Breast epithelium (tissue), 4 donors: ENCODE results near the gene HIPK2. TPM values are rescaled to one million over a fixed set of nuclear protein-coding genes. Genes with fewer than 3 reads are reported as not detected.

Experiments
- DNase-seq, 2 donors: peaks; one replicate each; pipeline ENCODE4 v3.0.0-alpha.2; 2019; ENCODE audit warnings: low spot score in 2 of 2
- H3K27ac ChIP-seq, 2 donors: fragments of 200-600 bp; sonication (generic) in 1 of 2; one replicate each; pipeline ENCODE4 v1.5.1; 2016 to 2019; ENCODE audit warnings: mild to moderate bottlenecking in 1 of 2
- H3K27me3 ChIP-seq, 2 donors: fragments of 200-600 bp; sonication (generic) in 1 of 2; one replicate each; pipeline versions ENCODE4 v1.5.1 to v1.6.0; 2017 to 2019; ENCODE audit warnings: control low read depth in 1 of 2, mild to moderate bottlenecking in 1 of 2
- H3K36me3 ChIP-seq: fragments of 200-600 bp; one replicate; pipeline ENCODE4 v1.5.1; 2019
- H3K4me1 ChIP-seq, 2 donors: fragments of 200-600 bp; sonication (generic); one replicate each; pipeline ENCODE4 v1.5.1; 2016 to 2019; ENCODE audit warnings: control low read depth in 1 of 2
- H3K4me3 ChIP-seq, 3 donors: fragments of 200-600 bp; sonication (generic); 1 replicate in 2 of 3; 2 replicates in 1 of 3; pipeline ENCODE4 v1.5.1; 2016 to 2019; ENCODE audit warnings: mild to moderate bottlenecking in 3 of 3, moderate library complexity in 2 of 3
- H3K9me3 ChIP-seq, 2 donors: fragments of 200-600 bp; sonication (generic) in 1 of 2; one replicate each; pipeline ENCODE4 v1.5.1; 2016 to 2019; ENCODE audit warnings: control low read depth in 1 of 2
- POLR2A ChIP-seq: fragments of 450-650 bp; IDR thresholded peaks from one replicate; pipeline ENCODE4 v1.6.1; 2016; ENCODE audit warnings: antibody characterized with exemption, mild to moderate bottlenecking, moderate library complexity
- POLR2AphosphoS5 ChIP-seq, 3 donors: sonication (generic); formaldehyde crosslinking; IDR thresholded peaks; one replicate each; pipeline ENCODE4 v1.6.1; 2017; ENCODE audit warnings: antibody characterized with exemption in 3 of 3
- intact Hi-C: fragments of 100-400 bp; cut with DNase I; formaldehyde crosslinking; loops from one replicate; pipeline ENCODE4 v1.15.1; 2023; ENCODE audit warnings: low total_unique reads
- total RNA-seq, 3 donors: library from RNA; depleted of rRNA; stranded (reverse); fragments of >200 nt; gene quantifications; one replicate each; pipeline ENCODE4 v1.1.0, GENCODE V29; 2016
- TF ChIP-seq, protein P1 (sequence below), 3 donors: fragments of 450-650 bp; IDR thresholded peaks; one replicate each; pipeline ENCODE4 v1.5.1; 2016 to 2017; ENCODE audit warnings: antibody characterized with exemption in 3 of 3, mild to moderate bottlenecking in 3 of 3, moderate library complexity in 3 of 3

Gene HIPK2
- total RNA-seq, 3 donors from 2014 or later = 26.4 to 31.8 (median 31.1) TPM

DNA sequence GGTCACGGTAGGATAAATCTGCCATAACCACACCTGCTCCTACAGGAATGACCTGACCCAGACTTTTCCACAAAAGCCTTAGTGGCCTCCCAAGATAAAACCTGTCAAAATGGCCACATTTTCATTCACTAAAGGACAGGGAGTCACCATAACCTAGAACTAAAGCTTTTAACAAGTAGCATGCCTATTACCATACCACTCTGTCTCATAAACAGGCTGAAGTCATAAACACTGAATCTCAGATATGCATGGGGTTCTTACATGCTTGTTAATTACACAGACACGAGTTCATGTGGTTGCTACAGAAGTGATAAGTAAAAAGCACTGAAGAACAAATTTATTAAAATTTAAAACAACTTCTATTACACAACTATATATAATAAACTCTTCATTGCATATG lies 56.0 kb downstream of the HIPK2 start:
- Histone ChIP-seq H3K9me3 (no peaks in the 10 kb centered on the region), H3K36me3 (no peaks in the 10 kb centered on the region), H3K27ac (peak overlapping the region in 1 of 2 donors; percentile 53), H3K4me3 (no peak overlapping the region), H3K4me1 (no peaks in the 10 kb centered on the region), H3K27me3 (no peaks in the 10 kb centered on the region)
- no peak for DNase-seq
- TF ChIP-seq POLR2AphosphoS5 (IDR thresholded peaks at IDR 0.05) = no peak
- TF ChIP-seq, protein P1, sequence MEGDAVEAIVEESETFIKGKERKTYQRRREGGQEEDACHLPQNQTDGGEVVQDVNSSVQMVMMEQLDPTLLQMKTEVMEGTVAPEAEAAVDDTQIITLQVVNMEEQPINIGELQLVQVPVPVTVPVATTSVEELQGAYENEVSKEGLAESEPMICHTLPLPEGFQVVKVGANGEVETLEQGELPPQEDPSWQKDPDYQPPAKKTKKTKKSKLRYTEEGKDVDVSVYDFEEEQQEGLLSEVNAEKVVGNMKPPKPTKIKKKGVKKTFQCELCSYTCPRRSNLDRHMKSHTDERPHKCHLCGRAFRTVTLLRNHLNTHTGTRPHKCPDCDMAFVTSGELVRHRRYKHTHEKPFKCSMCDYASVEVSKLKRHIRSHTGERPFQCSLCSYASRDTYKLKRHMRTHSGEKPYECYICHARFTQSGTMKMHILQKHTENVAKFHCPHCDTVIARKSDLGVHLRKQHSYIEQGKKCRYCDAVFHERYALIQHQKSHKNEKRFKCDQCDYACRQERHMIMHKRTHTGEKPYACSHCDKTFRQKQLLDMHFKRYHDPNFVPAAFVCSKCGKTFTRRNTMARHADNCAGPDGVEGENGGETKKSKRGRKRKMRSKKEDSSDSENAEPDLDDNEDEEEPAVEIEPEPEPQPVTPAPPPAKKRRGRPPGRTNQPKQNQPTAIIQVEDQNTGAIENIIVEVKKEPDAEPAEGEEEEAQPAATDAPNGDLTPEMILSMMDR (IDR thresholded peaks at IDR 0.05) = no peak
- no peak for TF ChIP-seq POLR2A
- intact Hi-C loops = no loop called here

DNA sequence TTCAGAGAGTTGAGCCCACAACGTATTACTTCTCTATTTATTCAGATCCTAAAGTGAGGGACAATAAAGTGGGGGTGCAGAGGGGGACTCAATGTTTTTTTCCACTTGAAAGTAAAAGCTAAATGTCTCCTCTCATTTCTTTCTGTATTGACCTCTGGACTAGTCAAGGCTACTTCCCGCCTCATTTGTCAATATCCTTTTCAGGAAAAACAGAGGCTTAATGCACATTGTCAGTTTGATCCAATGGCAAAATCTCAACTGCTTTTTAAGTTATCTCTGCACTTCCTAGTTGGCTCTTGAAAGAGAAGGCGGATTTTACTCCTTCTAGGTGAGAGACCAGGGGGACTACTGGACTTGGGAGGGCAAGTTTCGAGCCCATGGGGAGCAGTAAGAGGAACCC lies 56.4 kb downstream of the HIPK2 start:
- Histone ChIP-seq H3K9me3 (no peaks in the 10 kb centered on the region), H3K4me3 (no peak overlapping the region), H3K27ac (peak overlapping the region in 1 of 2 donors; percentile 53), H3K27me3 (no peaks in the 10 kb centered on the region), H3K36me3 (no peaks in the 10 kb centered on the region), H3K4me1 (no peaks in the 10 kb centered on the region)
- no peak for DNase-seq
- no peak for TF ChIP-seq POLR2AphosphoS5 (IDR thresholded peaks at IDR 0.05)
- intact Hi-C loops = no loop called here

DNA sequence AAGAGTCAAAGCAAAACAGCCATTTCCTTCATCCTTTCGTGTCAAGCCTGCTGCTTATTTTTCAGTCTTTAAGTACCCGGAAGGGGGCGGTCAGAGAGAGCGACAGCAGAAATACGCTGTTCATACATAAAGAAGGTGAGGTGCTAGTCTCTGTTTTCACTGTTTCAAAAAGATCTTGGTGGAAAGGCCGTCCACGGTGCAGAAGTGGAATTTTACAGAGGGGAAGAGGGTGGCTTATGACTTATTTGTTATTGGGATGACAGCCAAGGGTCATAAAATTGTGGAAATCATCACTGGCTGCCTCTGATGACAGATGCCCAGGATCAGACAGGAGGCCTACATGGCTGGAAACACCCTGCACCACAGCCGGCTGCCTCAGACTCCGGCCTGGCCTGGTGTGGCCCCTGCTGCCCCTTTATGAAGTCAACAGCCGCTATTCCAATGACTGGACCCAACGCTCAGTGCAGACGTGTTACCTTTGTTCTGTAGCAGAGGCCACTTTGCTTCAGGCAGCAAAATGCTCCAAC lies 57.0 kb downstream of the HIPK2 start:
- no peaks in the 10 kb centered on the region for H3K27me3 ChIP-seq
- TF ChIP-seq POLR2A (no peak), POLR2AphosphoS5 (IDR thresholded peaks at IDR 0.05) (no peak)
- TF ChIP-seq, protein P1 (IDR thresholded peaks at IDR 0.05) = no peak
- H3K4me1 ChIP-seq = no peaks in the 10 kb centered on the region
- intact Hi-C loops = no loop called here
- no peak overlapping the region for H3K27ac ChIP-seq
- no peak for DNase-seq
- H3K4me3 ChIP-seq = no peak overlapping the region
- H3K36me3 ChIP-seq = no peaks in the 10 kb centered on the region
- no peaks in the 10 kb centered on the region for H3K9me3 ChIP-seq

DNA sequence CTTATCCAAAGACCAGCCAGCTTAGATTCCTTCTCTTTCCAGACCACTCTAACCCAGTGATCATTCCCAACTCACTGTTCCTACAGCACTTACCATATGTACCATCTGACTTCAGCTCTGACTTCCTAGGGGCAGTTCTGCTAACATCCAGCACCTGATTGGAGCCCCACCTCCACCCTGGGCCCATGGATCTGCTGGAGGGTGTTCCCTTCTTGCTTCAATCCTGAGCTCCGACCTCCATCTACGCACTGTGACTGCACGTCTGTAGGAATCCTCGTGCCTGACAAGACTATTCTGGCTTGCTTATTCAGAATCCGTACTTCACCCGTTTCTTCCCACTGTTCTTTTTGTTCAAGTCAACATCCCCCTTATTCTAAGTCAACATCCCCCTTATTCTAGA lies 57.6 kb downstream of the HIPK2 start:
- Histone ChIP-seq H3K9me3 (no peaks in the 10 kb centered on the region), H3K4me3 (no peak overlapping the region), H3K27me3 (no peaks in the 10 kb centered on the region), H3K27ac (no peak overlapping the region), H3K4me1 (no peaks in the 10 kb centered on the region), H3K36me3 (no peaks in the 10 kb centered on the region)
- intact Hi-C loops = no loop called here
- TF ChIP-seq POLR2AphosphoS5 (IDR thresholded peaks at IDR 0.05) (no peak), POLR2A (no peak)
- TF ChIP-seq, protein P1 (IDR thresholded peaks at IDR 0.05) = no peak
- no peak for DNase-seq

DNA sequence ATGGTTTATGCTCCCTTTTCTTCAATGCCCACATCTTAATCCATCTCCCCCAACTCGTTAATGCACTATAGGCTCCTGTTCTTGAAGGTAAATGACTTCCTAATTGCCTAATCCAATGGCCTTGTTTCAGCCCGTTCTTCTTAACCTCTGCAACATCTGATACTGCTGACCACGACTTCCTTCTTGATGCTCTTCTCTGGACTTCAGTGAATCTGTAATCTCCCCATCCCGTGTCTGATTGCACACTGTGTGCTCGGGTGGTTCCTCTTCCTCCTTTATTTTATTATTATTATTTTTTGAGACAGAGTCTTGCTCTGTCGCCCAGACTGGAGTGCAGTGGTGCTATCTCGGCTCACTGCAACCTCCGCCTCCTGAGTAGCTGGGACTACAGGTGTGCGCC lies 58.9 kb downstream of the HIPK2 start:
- H3K4me3 ChIP-seq = no peak overlapping the region
- no peaks in the 10 kb centered on the region for H3K27me3 ChIP-seq
- no peaks in the 10 kb centered on the region for H3K9me3 ChIP-seq
- no peak for DNase-seq
- H3K27ac ChIP-seq = no peak overlapping the region
- intact Hi-C loops = no loop called here
- TF ChIP-seq POLR2A (no peak), POLR2AphosphoS5 (IDR thresholded peaks at IDR 0.05) (no peak)
- TF ChIP-seq, protein P1 (IDR thresholded peaks at IDR 0.05) = no peak
- no peaks in the 10 kb centered on the region for H3K4me1 ChIP-seq
- H3K36me3 ChIP-seq = no peaks in the 10 kb centered on the region

DNA sequence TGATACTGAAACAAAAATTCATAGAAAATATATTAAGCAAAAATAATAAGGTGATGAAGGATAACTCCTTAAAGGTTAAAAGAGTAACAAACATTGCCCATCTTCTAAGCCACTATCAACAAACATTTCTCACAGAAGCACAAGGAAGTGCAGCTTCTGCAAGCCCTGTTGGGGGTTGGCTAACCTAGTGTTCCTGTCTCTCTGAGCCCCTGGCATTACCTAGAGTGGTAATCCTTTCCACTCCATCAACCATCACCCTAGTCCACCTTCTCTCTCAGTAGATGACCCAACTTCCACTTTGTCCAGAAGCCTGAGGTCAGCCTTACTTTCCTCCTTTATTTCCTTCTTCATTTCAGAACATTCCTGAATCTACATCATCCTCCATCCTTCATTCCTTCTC lies 59.7 kb downstream of the HIPK2 start:
- no peaks in the 10 kb centered on the region for H3K4me1 ChIP-seq
- no peaks in the 10 kb centered on the region for H3K27me3 ChIP-seq
- H3K4me3 ChIP-seq = no peak overlapping the region
- TF ChIP-seq POLR2AphosphoS5 (IDR thresholded peaks at IDR 0.05) = no peak
- TF ChIP-seq, protein P1 (IDR thresholded peaks at IDR 0.05) = no peak
- no peak for TF ChIP-seq POLR2A
- no peak for DNase-seq
- H3K9me3 ChIP-seq = no peaks in the 10 kb centered on the region
- intact Hi-C loops = no loop called here
- no peaks in the 10 kb centered on the region for H3K36me3 ChIP-seq
- H3K27ac ChIP-seq = no peak overlapping the region
